Sciatic nerve (tissue), 2 donors: ENCODE data around the gene LYST. TPM values are rescaled to one million over a fixed set of nuclear protein-coding genes. Genes with fewer than 3 reads are reported as not detected.
"Not testable (repeated sequence)": the region's sequence is repeated elsewhere in the genome, so short reads cannot be mapped to it uniquely, and the experiment has no call there.

ENCODE experiments used
- ATAC-seq: fragments of 200-7000 bp; cut with Tn5 transposase; one replicate; pipeline ENCODE4 v1.9.1; 2020; ENCODE audit warnings: mild to moderate bottlenecking, moderate library complexity
- DNase-seq: peaks from one replicate; pipeline ENCODE4 v3.0.0-alpha.2; 2020; ENCODE audit warnings: low spot score
- intact Hi-C: fragments of 100-400 bp; cut with DNase I; formaldehyde crosslinking; loops from one replicate; pipeline ENCODE4 v1.14.2; 2022
- total RNA-seq: library from RNA; stranded (reverse); fragmentation: NEBNext Ultra II Directional; extraction: Animal tissue kit (Norgen Biotek cat#: 25700); gene quantifications from one replicate; pipeline ENCODE4 v1.2.1, GENCODE V29; 2021
- donor health status: DM: no; HTN: no; CAD: no.
- donor health status: DM: no; HTN: no; CAD: no.

Gene LYST
- total RNA-seq, 1 donor from 2014 or later: 61.9 TPM

DNA sequence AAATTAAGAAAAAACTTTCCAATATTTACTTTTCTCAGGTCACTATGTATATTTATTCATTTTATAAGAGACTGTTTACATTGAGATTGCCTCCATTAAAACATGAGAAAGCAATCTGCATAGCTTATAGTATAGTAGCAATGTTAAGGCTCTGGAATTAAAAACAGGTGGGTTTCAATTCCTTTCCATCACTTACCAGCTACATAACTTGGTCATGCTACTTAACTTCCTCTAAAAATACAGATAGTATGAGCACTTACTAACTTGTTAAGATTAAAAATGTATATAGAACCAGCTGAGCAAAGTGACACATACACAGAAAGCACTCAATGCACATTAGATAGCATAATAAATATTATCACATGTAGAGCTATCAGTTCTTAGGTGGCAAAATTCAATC lies 76.6 kb downstream of the LYST start:
- DNase-seq (no peak), ATAC-seq (no peak)
- intact Hi-C loops: no loop called here

DNA sequence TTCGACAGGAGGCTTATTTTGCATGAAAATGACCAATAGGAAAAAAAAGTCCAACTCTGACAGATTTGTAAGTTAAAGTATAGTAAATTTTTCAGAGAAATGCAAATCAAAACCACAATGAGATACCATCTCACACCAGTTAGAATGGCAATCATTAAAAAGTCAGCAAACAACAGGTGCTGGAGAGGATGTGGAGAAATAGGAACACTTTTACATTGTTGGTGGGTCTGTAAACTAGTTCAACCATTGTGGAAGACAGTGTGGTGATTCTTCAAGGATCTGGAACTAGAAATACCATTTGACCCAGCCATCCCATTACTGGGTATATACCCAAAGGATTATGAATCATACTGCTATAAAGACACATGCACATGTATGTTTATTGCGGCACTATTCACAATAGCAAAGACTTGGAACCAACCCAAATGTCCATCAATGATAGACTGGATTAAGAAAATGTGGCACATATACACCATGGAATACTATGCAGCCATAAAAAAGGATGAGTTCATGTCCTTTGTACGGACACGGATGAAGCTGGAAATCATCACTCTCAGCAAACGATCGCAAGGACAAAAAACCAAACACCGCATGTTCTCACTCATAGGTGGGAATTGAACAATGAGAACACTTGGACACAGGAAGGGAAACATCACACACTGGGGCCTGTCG lies 80.3 kb downstream of the LYST start:
- ATAC-seq, DNase-seq: not testable (repeated sequence)
- intact Hi-C loops: loop anchor here (10.0 kb wide), 1 partner anchor 272 kb away; no protein-coding TSS in a partner anchor

GRCh38 chr1:235784950-235785349 lies 81.8 kb downstream of the LYST start:
- DNase-seq: no peak

GRCh38 chr1:235783148-235783776 lies 83.4 kb downstream of the LYST start:
- DNase-seq (no peak), ATAC-seq (peak; percentile 53)
- intact Hi-C loops: loop anchor here (10.0 kb wide), 1 partner anchor 268 kb away; no protein-coding TSS in a partner anchor

More at GRCh38 chr1:235784950-235785349, 81.8 kb downstream of the LYST start:
- intact Hi-C loops: loop anchor here (10.0 kb wide), 1 partner anchor 270 kb away; no protein-coding TSS in a partner anchor
- no peak for ATAC-seq

GRCh38 chr1:235782601-235783000 lies 84.1 kb downstream of the LYST start:
- no peak for DNase-seq
- no peak for ATAC-seq
- intact Hi-C loops: loop anchor here (10.0 kb wide), 1 partner anchor 268 kb away; no protein-coding TSS in a partner anchor

- intact Hi-C loops: loop anchor here (10.0 kb wide), 1 partner anchor 267 kb away; no protein-coding TSS in a partner anchor
- ATAC-seq (no peak), DNase-seq (no peak)
These were observed 84.9 kb downstream of the LYST start for GRCh38 chr1:235781807-235782206.

DNA sequence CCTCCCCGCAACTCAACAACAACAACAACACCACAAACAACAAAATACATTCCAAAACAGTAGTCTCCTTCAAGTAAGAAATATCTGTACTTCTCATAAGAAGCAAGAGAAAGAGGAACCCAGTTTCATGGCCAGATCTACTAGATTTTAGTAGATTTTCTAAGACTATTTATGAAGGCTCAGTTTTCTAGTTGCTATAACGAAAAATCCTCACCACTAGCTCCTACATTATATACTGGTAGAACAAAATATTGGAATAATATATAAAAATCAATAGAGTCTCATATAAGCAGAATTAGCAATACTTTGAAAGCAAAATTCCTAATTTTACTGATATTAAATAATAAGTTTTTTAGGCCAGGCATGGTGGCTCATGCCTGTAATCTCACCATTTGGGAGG lies 86.9 kb downstream of the LYST start:
- ATAC-seq: no peak
- no peak for DNase-seq
- intact Hi-C loops: loop anchor here (5.0 to 10.0 kb wide), 2 partner anchors 265 to 1197 kb away; no protein-coding TSS in a partner anchor

DNA sequence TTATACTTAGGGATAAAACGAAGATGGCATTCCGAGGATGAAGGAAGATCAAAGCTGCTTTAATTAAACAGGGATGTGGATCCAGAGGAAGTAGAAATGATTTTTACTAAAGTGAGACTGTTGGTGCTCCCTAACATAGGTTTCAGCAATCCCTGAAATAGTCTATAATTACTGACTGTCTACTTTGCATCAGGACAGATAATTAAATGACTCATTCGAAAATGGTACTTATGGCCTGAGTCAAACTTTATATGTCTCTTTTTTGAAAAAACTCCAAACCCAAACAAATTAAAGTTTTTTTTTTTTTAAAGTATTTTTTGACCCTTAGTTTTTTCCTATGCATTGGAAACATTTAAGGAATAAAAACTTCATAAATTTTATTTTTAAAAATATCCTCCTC lies 90.3 kb downstream of the LYST start:
- ATAC-seq: no peak
- DNase-seq: no peak
- intact Hi-C loops: loop anchor here (5.0 kb wide), 1 partner anchor 1194 kb away; no protein-coding TSS in a partner anchor

- intact Hi-C loops: loop anchor here (5.0 kb wide), 1 partner anchor 1193 kb away; no protein-coding TSS in a partner anchor
- DNase-seq (no peak), ATAC-seq (no peak)
These were observed 91.4 kb downstream of the LYST start for GRCh38 chr1:235775246-235775860.

DNA sequence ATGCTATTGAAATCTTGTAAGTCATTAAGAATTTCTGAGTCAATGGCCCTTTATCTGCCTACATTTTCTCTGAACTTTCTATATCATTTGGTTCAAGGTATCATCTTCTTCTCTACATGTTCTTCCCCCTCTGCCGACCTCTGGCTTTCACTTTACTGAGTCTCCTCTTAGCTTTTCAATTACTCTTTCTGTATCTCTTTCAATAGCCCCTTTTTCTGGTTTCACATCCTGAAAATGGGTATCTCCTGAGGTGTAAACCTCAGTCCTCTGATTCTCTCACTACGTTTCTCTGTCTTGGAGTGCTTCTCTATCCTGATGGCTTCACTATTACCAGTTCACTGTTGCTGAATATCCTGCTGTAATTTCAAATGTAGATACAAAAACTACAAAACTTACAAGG lies 98.9 kb downstream of the LYST start:
- DNase-seq (no peak), ATAC-seq (no peak)
- intact Hi-C loops: no loop called here

GRCh38 chr1:235766794-235767285 lies 99.9 kb downstream of the LYST start:
- DNase-seq: no peak
- no peak for ATAC-seq
- intact Hi-C loops: no loop called here

DNA sequence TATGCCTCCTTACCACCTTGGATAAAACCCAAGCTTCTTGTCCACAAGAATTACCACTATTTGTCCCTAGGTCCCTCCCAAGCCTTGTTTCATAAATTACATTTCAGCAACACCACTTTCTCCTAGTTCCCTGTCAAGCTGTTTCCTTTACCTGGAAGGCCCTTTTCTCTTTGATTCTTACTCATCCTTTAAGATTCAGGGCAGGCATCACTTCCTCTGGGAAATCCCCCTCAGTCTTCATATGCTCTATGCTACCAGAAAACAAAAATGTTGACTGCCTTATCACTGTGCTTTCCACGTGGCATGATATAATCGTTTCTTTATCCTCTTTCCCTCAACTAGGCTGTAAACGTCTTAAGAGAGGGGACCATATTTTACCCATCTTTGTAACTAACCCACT lies 102.7 kb downstream of the LYST start:
- intact Hi-C loops: no loop called here
- DNase-seq (no peak), ATAC-seq (no peak)

GRCh38 chr1:235759336-235759735 lies 107.4 kb downstream of the LYST start:
- DNase-seq (no peak), ATAC-seq (no peak)
- intact Hi-C loops: no loop called here

GRCh38 chr1:235758931-235759330 lies 107.8 kb downstream of the LYST start:
- no peak for DNase-seq
- ATAC-seq: no peak
- intact Hi-C loops: no loop called here

DNA sequence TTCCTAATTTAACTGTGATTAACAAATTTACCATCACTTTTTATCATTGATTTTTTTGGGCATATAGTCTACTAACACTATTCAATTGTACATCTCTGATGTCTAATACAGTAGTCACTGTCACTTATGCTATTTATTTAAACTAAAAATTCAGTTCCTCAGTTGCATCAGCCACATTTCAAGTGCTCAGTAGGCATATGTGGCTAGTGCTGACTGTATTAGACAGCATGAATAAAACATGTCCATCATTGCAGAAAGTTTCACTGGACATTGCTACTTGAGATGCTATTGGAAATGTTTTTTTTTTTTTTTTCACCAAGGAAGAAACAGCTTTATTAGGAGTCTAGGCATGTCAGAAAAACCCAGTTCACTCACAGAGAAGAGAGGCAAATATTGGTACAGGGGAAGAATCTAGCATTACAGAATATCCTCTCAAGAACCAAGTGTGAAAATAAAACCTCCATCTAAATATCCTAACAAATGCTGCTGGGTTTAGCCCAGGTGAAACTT lies 109.1 kb downstream of the LYST start:
- ATAC-seq (no peak), DNase-seq (no peak)
- intact Hi-C loops: no loop called here

GRCh38 chr1:235754186-235754585 lies 112.5 kb downstream of the LYST start:
- DNase-seq, intact Hi-C loops, ATAC-seq: not testable (repeated sequence)

- intact Hi-C loops: no loop called here
- DNase-seq: no peak
- no peak for ATAC-seq
These were observed 116.9 kb downstream of the LYST start for GRCh38 chr1:235749755-235750300.

DNA sequence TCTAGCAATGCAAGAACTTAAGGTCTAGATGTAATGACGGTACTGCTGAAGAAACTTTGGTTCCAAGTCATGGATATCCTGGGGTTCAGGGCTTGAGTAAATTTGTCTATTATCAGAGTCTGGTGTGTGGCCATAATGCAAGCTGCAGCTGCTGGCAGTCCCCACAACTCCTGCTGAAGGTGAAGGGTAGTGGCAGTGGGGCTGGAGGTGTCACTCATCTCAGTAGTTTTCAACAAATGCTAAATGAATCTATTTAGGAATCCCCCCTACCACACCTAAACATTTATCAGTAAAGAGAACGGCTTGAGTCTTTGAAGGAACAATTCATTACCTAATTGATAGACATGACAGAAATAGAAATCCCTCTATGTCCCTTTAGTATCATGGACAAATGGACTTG lies 118.0 kb downstream of the LYST start:
- ATAC-seq (no peak), DNase-seq (no peak)
- intact Hi-C loops: no loop called here

DNA sequence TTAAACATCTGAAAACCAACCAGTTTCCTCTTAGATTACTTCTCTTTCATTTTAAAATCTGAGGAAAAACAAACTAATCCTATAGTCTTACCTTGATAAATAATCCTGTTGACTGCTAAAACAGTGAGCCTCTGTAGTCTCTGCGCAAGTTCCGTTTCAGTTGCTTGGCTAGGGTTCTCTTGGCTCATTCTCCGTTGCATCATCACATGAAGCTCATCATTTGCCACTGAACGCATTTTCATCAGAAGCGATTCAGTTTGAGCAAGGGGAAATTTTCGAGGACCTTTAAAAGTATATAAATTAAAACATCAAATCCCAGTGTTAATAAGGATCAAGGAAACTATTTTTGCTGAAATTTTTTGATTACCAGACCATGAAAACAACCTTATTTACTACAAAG lies 120.5 kb downstream of the LYST start:
- no peak for DNase-seq
- intact Hi-C loops: no loop called here
- no peak for ATAC-seq
